ENCODE data around the gene AKAP12. TPM values are rescaled to one million over a fixed set of nuclear protein-coding genes. Genes with fewer than 3 reads are reported as not detected.
"Not testable (repeated sequence)": the region's sequence is repeated elsewhere in the genome, so short reads cannot be mapped to it uniquely, and the experiment has no call there.

Gene AKAP12
- total RNA-seq, 2 donors from 2014 or later, result 102 to 167 TPM

GRCh38 chr6:151309619-151310018 lies 69.9 kb downstream of the AKAP12 start:
- DNase-seq (ENCODE audit: low spot score) (no peak), ATAC-seq (ENCODE audit: insufficient number of reproducible peaks, low FRiP score, low read depth) (no peak)
- H3K27ac ChIP-seq, result no peak overlapping the region
- no peaks in the 10 kb centered on the region for H3K27me3 ChIP-seq (replicated peaks; ENCODE audit: insufficient read depth)
- peaks cover 4% of the 10 kb centered on the region for H3K36me3 ChIP-seq
- TF ChIP-seq CTCF (IDR thresholded peaks at IDR 0.05), result no peak
- no peaks in the 10 kb centered on the region for H3K4me1 ChIP-seq (ENCODE audit: control insufficient read depth in 1 of 2, low read depth in 2 of 2)
- H3K9me3 ChIP-seq, result no peaks in the 10 kb centered on the region
- H3K4me3 ChIP-seq, result no peak overlapping the region

- no peak for ATAC-seq (ENCODE audit: insufficient number of reproducible peaks, low FRiP score, low read depth)
- no peak overlapping the region for H3K27ac ChIP-seq
Measured at GRCh38 chr6:151310279-151310678, 70.5 kb downstream of the AKAP12 start.

GRCh38 chr6:151310852-151311767 lies 71.3 kb downstream of the AKAP12 start:
- peaks cover under 1% of the 10 kb centered on the region for H3K36me3 ChIP-seq
- no peaks in the 10 kb centered on the region for H3K27me3 ChIP-seq (replicated peaks; ENCODE audit: insufficient read depth)
- no peak for TF ChIP-seq CTCF (IDR thresholded peaks at IDR 0.05)
- DNase-seq (ENCODE audit: low spot score), result no peak
- no peaks in the 10 kb centered on the region for H3K9me3 ChIP-seq
- H3K4me3 ChIP-seq, result no peak overlapping the region
- H3K4me1 ChIP-seq (ENCODE audit: control insufficient read depth in 1 of 2, low read depth in 2 of 2), result no peaks in the 10 kb centered on the region
- H3K27ac ChIP-seq, result no peak overlapping the region
- no peak for ATAC-seq (ENCODE audit: insufficient number of reproducible peaks, low FRiP score, low read depth)

More at GRCh38 chr6:151310279-151310678, 70.5 kb downstream of the AKAP12 start:
- H3K4me3 ChIP-seq, result no peak overlapping the region
- TF ChIP-seq CTCF (IDR thresholded peaks at IDR 0.05), result no peak
- no peaks in the 10 kb centered on the region for H3K9me3 ChIP-seq
- no peaks in the 10 kb centered on the region for H3K4me1 ChIP-seq (ENCODE audit: control insufficient read depth in 1 of 2, low read depth in 2 of 2)
- H3K27me3 ChIP-seq (replicated peaks; ENCODE audit: insufficient read depth), result no peaks in the 10 kb centered on the region
- DNase-seq (ENCODE audit: low spot score), result no peak
- H3K36me3 ChIP-seq, result peaks cover 4% of the 10 kb centered on the region

GRCh38 chr6:151313066-151313491 lies 73.3 kb downstream of the AKAP12 start:
- Histone ChIP-seq H3K27ac (no peak overlapping the region), H3K4me1 (ENCODE audit: control insufficient read depth in 1 of 2, low read depth in 2 of 2) (no peaks in the 10 kb centered on the region), H3K27me3 (replicated peaks; ENCODE audit: insufficient read depth) (no peaks in the 10 kb centered on the region), H3K36me3 (no peaks in the 10 kb centered on the region), H3K4me3 (no peak overlapping the region), H3K9me3 (no peaks in the 10 kb centered on the region)
- ATAC-seq (ENCODE audit: insufficient number of reproducible peaks, low FRiP score, low read depth) (no peak), DNase-seq (ENCODE audit: low spot score) (no peak)
- no peak for TF ChIP-seq CTCF (IDR thresholded peaks at IDR 0.05)

GRCh38 chr6:151315661-151316060 lies 75.9 kb downstream of the AKAP12 start:
- not testable (repeated sequence) for H3K27me3 ChIP-seq (replicated peaks; ENCODE audit: insufficient read depth); DNase-seq (ENCODE audit: low spot score); ATAC-seq (ENCODE audit: insufficient number of reproducible peaks, low FRiP score, low read depth); H3K4me3 ChIP-seq; H3K9me3 ChIP-seq; H3K27ac ChIP-seq; H3K4me1 ChIP-seq (ENCODE audit: control insufficient read depth in 1 of 2, low read depth in 2 of 2); H3K36me3 ChIP-seq

Measured in thoracic aorta (tissue), 2 donors.